HEK293 (cell line): ENCODE results near the gene FLG.
"Not testable (repeated sequence)": the region's sequence is repeated elsewhere in the genome, so short reads cannot be mapped to it uniquely, and the experiment has no call there.

Experiments used
- CTCF ChIA-PET: fragments of 350-600 bp; formaldehyde crosslinking; extraction: SDS; loops from one replicate; lab custom pipeline; 2021; ENCODE audit warnings: antibody characterized with exemption; lab: Yijun Ruan, JAX
- POLR2A ChIA-PET: fragments of 300-600 bp; formaldehyde crosslinking; extraction: SDS; loops from one replicate; lab custom pipeline; 2020; ENCODE audit warnings: antibody characterized with exemption, inconsistent platforms; lab: Yijun Ruan, JAX
- H3K27ac ChIP-seq: fragments of 200-500 bp; sonication (Bioruptor generic); 2 replicates; pipeline ENCODE4 v1.5.1; 2014; ENCODE audit warnings: low read depth, low read length, control low read depth, inconsistent platforms; ENCODE audit errors: extremely low read depth
- H3K36me3 ChIP-seq, 2 experiments: fragments of 200-500 bp in 1 of 2; sonication (Bioruptor generic) in 1 of 2; 1 replicate in 1 of 2; 2 replicates in 1 of 2; pipeline ENCODE4 v1.5.1; 2014 to 2017; ENCODE audit warnings: inconsistent platforms in 2 of 2, low read length in 2 of 2; ENCODE audit not compliant: control insufficient read depth in 2 of 2, insufficient read depth in 1 of 2
- H3K4me1 ChIP-seq: fragments of 200-500 bp; sonication (Bioruptor generic); 2 replicates; pipeline ENCODE4 v1.5.1; 2014; ENCODE audit warnings: mild to moderate bottlenecking, low read length, inconsistent platforms; ENCODE audit not compliant: control insufficient read depth, insufficient read depth
- H3K4me3 ChIP-seq: 2 replicates; pipeline ENCODE4 v1.5.1; 2011; ENCODE audit warnings: low read depth, mild to moderate bottlenecking, control low read depth, low read length, moderate library complexity
- H3K9me3 ChIP-seq: fragments of 200-500 bp; sonication (Bioruptor generic); 2 replicates; pipeline ENCODE4 v1.5.1; 2014; ENCODE audit warnings: low read depth, low read length, inconsistent platforms; ENCODE audit not compliant: control insufficient read depth, insufficient read depth

The FLG gene

GRCh38 chr1:152256394-152256793, 68.6 kb downstream of the FLG start:
- H3K36me3 ChIP-seq, H3K9me3 ChIP-seq, H3K27ac ChIP-seq, H3K4me3 ChIP-seq, H3K4me1 ChIP-seq, POLR2A ChIA-PET, CTCF ChIA-PET: not testable (repeated sequence)
